Mesendoderm (in vitro differentiated cells): Measurements from ENCODE around the gene STARD8. TPM values are rescaled to one million over a fixed set of nuclear protein-coding genes. Genes with fewer than 3 reads are reported as not detected.

ENCODE experiments used
- DNase-seq: peaks from one replicate; pipeline ENCODE4 v3.0.0; 2013
- H2AK5ac ChIP-seq: 2 replicates; pipeline ENCODE4 v1.6.1; 2013; ENCODE audit warnings: low read length, inconsistent platforms
- H2BK120ac ChIP-seq: 2 replicates; pipeline ENCODE4 v1.6.1; 2013; ENCODE audit warnings: low read depth, mild to moderate bottlenecking, low read length, moderate library complexity, mixed read lengths
- H2BK15ac ChIP-seq: replicated peaks from 2 replicates; pipeline ENCODE4 v1.6.1; 2013; ENCODE audit warnings: low read depth, mild to moderate bottlenecking, moderate library complexity
- H2BK5ac ChIP-seq: 2 replicates; pipeline ENCODE4 v1.6.1; 2013; ENCODE audit warnings: low read length, inconsistent platforms
- H3K18ac ChIP-seq: 2 replicates; pipeline ENCODE4 v1.6.1; 2013; ENCODE audit warnings: mild to moderate bottlenecking, low read length, mixed read lengths
- H3K23ac ChIP-seq: one replicate; pipeline ENCODE4 v1.6.1; 2013; ENCODE audit warnings: low read length
- H3K27ac ChIP-seq: 2 replicates; pipeline ENCODE4 v1.5.1; 2013; ENCODE audit warnings: low read depth, mild to moderate bottlenecking, inconsistent platforms, low read length, moderate library complexity
- H3K27me3 ChIP-seq: 2 replicates; pipeline ENCODE4 v1.6.1; 2013; ENCODE audit warnings: low read length, control low read depth, mild to moderate bottlenecking, inconsistent platforms; ENCODE audit not compliant: insufficient read depth, poor library complexity
- H3K36me3 ChIP-seq: 2 replicates; pipeline ENCODE4 v1.6.1; 2013; ENCODE audit warnings: low read length, inconsistent platforms; ENCODE audit not compliant: control insufficient read depth, insufficient read depth
- H3K4ac ChIP-seq: one replicate; pipeline ENCODE4 v1.6.1; 2013; ENCODE audit warnings: low read depth, mild to moderate bottlenecking, low read length, moderate library complexity
- H3K4me1 ChIP-seq: 2 replicates; pipeline ENCODE4 v1.6.1; 2013; ENCODE audit warnings: low read depth, low read length, inconsistent platforms; ENCODE audit not compliant: control insufficient read depth
- H3K4me2 ChIP-seq: 2 replicates; pipeline ENCODE4 v1.6.1; 2013; ENCODE audit warnings: low read length
- H3K4me3 ChIP-seq: 2 replicates; pipeline ENCODE4 v1.5.1; 2013; ENCODE audit warnings: mild to moderate bottlenecking, low read length
- H3K56ac ChIP-seq: one replicate; pipeline ENCODE4 v1.6.1; 2013; ENCODE audit warnings: low read length
- H3K79me1 ChIP-seq: 2 replicates; pipeline ENCODE4 v1.6.1; 2013; ENCODE audit warnings: low read length, inconsistent platforms
- H3K79me2 ChIP-seq: 2 replicates; pipeline ENCODE4 v1.6.1; 2013; ENCODE audit warnings: mild to moderate bottlenecking, low read length; ENCODE audit not compliant: control insufficient read depth, insufficient read depth
- H3K9ac ChIP-seq: 2 replicates; pipeline ENCODE4 v1.6.1; 2013; ENCODE audit warnings: low read length, inconsistent platforms
- H4K5ac ChIP-seq: one replicate; pipeline ENCODE4 v1.6.1; 2013; ENCODE audit warnings: low read length
- H4K8ac ChIP-seq: one replicate; pipeline ENCODE4 v1.6.1; 2013; ENCODE audit warnings: low read depth, mild to moderate bottlenecking, control low read depth, low read length, moderate library complexity
- WGBS: extraction: QIAGEN DNeasy Blood & Tissue Kit; methylation state at CpG from one replicate; pipeline ENCODE4 v1.1.7; 2013; ENCODE audit warnings: low lambda C conversion rate, missing lambda C conversion rate; ENCODE audit not compliant: insufficient coverage; ENCODE audit errors: extremely low coverage; 5-methylcytosine and 5-hydroxymethylcytosine counted together
- small RNA-seq: library from polyadenylated mRNA; stranded (forward); fragments of <200 nt; extraction: miRNeasy Mini kit (QIAGEN cat#:217004); gene quantifications from one replicate; pipeline ENCODE3, GENCODE V24; 2013; ENCODE audit not compliant: insufficient read depth

STARD8 gene

DNA sequence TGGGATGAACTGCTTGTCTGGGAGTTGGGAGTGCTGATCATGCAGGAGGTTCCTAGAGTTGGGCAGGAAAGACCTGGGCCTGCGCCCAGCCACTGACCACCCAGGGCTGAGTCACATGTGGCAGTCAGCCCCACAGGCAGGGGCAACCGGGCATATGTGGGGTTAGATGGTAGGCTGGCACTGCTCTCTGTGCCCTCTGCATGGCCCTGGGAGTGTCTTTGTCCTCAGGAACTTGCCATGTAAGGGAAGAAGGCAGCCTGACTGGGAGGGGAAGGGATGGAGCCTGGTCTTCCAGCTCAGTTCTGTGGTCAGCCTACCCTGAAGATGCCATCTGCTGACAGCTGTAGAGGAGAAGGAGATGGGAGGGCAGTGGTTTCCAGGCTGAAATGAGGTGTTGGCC is 111.2 kb downstream of the STARD8 start:
- Histone ChIP-seq H2BK15ac (no peak overlapping the region), H3K56ac (no peak overlapping the region), H3K79me2 (no peaks in the 10 kb centered on the region), H3K18ac (no peak overlapping the region), H4K5ac (no peak overlapping the region), H3K23ac (no peak overlapping the region), H3K79me1 (no peaks in the 10 kb centered on the region), H2BK120ac (no peak overlapping the region), H3K4me3 (no peak overlapping the region), H2BK5ac (no peak overlapping the region), H3K4me1 (no peaks in the 10 kb centered on the region), H3K27ac (no peak overlapping the region), H3K4ac (no peak overlapping the region), H3K9ac (no peak overlapping the region), H3K36me3 (no peaks in the 10 kb centered on the region), H3K4me2 (no peak overlapping the region), H3K27me3 (no peaks in the 10 kb centered on the region), H4K8ac (no peak overlapping the region), H2AK5ac (no peak overlapping the region)
- WGBS, result no CpG with 5 or more reads among the region's 2 CpGs
- DNase-seq, result no peak

DNA sequence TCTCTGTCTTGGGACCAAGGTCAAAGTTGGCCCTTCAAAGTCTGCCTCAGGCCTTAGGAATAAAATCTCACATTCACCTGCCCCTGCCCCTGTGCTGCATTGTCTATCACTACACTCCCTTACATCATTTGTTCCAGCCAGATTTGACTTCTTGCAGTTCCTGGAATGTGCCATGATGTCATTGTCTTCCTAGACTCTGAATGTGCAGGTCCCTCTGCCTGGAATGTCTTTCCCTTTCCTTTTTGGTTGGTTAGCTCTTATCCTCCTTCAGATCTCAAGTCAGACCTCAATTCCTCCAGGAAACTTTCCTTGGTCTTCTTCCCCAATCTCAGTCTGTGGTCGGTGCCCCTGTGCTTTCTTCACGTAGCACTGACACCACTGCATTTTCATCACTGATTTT is 113.6 kb downstream of the STARD8 start:
- Histone ChIP-seq H3K4ac (no peak overlapping the region), H3K4me3 (no peak overlapping the region), H2BK120ac (no peak overlapping the region), H3K27ac (no peak overlapping the region), H4K5ac (no peak overlapping the region), H3K56ac (no peak overlapping the region), H2AK5ac (no peak overlapping the region), H3K79me1 (no peaks in the 10 kb centered on the region), H3K79me2 (no peaks in the 10 kb centered on the region), H3K18ac (no peak overlapping the region), H4K8ac (no peak overlapping the region), H3K4me2 (no peak overlapping the region), H3K36me3 (no peaks in the 10 kb centered on the region), H3K23ac (no peak overlapping the region), H3K4me1 (no peaks in the 10 kb centered on the region), H2BK15ac (no peak overlapping the region), H2BK5ac (no peak overlapping the region), H3K27me3 (no peaks in the 10 kb centered on the region), H3K9ac (no peak overlapping the region)
- DNase-seq, result peak; percentile 8
- no CpG with 5 or more reads among the region's 2 CpGs for WGBS

DNA sequence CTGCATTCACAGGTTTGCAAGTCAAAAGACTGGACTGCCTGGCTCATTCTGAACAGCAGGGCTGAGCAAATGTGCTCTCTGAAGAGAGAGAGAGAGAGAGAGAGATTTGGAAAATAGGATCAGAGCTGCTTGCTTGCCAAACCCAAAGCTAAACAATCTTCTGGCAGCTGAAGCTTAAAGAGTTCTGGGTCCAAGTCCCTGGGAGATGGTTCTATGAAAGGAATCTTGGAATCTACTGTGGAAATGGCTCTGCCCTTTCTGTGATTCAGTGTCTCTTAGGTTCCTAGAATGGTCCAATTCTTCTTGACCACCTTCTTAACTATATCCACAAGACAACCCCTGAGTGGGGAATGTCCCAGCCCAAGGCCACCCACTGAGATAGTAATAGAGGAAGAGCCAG is 115.3 kb downstream of the STARD8 start:
- Histone ChIP-seq H4K8ac (no peak overlapping the region), H3K56ac (no peak overlapping the region)
- DNase-seq, result no peak

GRCh38 chrX:68763481-68763880 is 116.0 kb downstream of the STARD8 start:
- H3K27me3 ChIP-seq, result no peaks in the 10 kb centered on the region
- DNase-seq, result no peak

More for the DNA sequence above, 115.3 kb downstream of the STARD8 start:
- Histone ChIP-seq H3K4ac (no peak overlapping the region), H4K5ac (no peak overlapping the region), H3K79me1 (no peaks in the 10 kb centered on the region), H2AK5ac (no peak overlapping the region), H3K27ac (no peak overlapping the region), H2BK5ac (no peak overlapping the region), H2BK120ac (no peak overlapping the region), H3K4me3 (no peak overlapping the region), H3K4me2 (no peak overlapping the region), H3K4me1 (no peaks in the 10 kb centered on the region), H2BK15ac (no peak overlapping the region), H3K27me3 (no peaks in the 10 kb centered on the region), H3K79me2 (no peaks in the 10 kb centered on the region), H3K36me3 (no peaks in the 10 kb centered on the region), H3K23ac (no peak overlapping the region), H3K18ac (no peak overlapping the region), H3K9ac (no peak overlapping the region)

More at GRCh38 chrX:68763481-68763880, 116.0 kb downstream of the STARD8 start:
- no peak overlapping the region for H4K8ac ChIP-seq
- H3K18ac ChIP-seq, result no peak overlapping the region
- H2BK5ac ChIP-seq, result no peak overlapping the region
- H3K4me1 ChIP-seq, result no peaks in the 10 kb centered on the region
- no peak overlapping the region for H3K4me2 ChIP-seq
- no peak overlapping the region for H4K5ac ChIP-seq
- no peak overlapping the region for H2AK5ac ChIP-seq
- H2BK120ac ChIP-seq, result no peak overlapping the region
- WGBS, result no CpG with 5 or more reads among the region's 4 CpGs
- H3K4me3 ChIP-seq, result no peak overlapping the region
- no peaks in the 10 kb centered on the region for H3K79me1 ChIP-seq
- no peak overlapping the region for H3K56ac ChIP-seq
- H3K36me3 ChIP-seq, result no peaks in the 10 kb centered on the region
- no peaks in the 10 kb centered on the region for H3K79me2 ChIP-seq
- no peak overlapping the region for H2BK15ac ChIP-seq
- no peak overlapping the region for H3K4ac ChIP-seq
- no peak overlapping the region for H3K27ac ChIP-seq
- H3K9ac ChIP-seq, result no peak overlapping the region
- H3K23ac ChIP-seq, result no peak overlapping the region

Small RNA genes within 50 kb of the gene (small RNA-seq; reads per million reads assigned to genes)
- gene COX6CP12, result not detected
